GM19324 (cell line): ENCODE results near the gene CUTA.
"Not testable (repeated sequence)": the region's sequence is repeated elsewhere in the genome, so short reads cannot be mapped to it uniquely, and the experiment has no call there.

Experiments
- ATAC-seq: cut with Tn5 transposase; IDR thresholded peaks from one replicate; pipeline ENCODE4 v1.9.1; 2021; ENCODE audit warnings: mild to moderate bottlenecking, moderate library complexity; ENCODE audit not compliant: unreplicated experiment, low FRiP score

The CUTA gene

GRCh38 chr6:33407132-33407718 lies 10.7 kb downstream of the CUTA start:
- ATAC-seq: no peak

DNA sequence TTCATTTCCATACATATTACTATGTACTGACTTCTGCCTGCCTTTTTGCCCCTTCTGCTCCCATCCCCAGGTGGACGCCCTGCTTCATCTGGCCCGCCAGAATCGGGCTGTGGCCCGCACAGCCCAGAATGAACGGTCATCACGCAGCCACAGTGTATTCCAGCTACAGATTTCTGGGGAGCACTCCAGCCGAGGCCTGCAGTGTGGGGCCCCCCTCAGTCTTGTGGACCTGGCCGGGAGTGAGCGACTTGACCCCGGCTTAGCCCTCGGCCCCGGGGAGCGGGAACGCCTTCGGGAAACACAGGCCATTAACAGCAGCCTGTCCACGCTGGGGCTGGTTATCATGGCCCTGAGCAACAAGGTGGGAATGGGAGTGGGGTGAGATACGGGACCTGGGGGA lies 11.8 kb downstream of the CUTA start:
- ATAC-seq: no peak

GRCh38 chr6:33405386-33405940 lies 12.4 kb downstream of the CUTA start:
- no peak for ATAC-seq

- ATAC-seq: no peak
Observed at GRCh38 chr6:33404884-33405283, 13.0 kb downstream of the CUTA start.

- ATAC-seq: not testable (repeated sequence)
Observed at GRCh38 chr6:33399881-33400280, 18.0 kb downstream of the CUTA start.

DNA sequence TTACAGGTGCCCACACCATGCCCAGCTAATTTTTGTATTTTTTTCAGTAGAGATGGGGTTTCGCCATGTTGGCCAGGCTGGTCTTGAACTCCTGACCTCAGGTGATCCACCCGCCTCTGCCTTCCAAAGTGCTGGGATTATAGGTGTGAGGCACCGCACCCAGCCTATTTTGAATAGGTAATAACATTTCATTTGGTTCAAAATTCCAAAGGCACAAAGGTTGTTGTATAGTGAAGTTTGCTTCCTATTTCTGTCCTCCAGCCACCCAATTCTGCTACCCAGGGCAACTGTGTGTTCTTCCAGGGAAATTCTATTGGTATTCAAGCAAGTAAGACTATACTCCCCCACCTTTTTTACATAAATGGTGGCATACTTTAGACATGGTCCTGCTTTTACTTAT lies 19.3 kb downstream of the CUTA start:
- ATAC-seq: not testable (repeated sequence)

DNA sequence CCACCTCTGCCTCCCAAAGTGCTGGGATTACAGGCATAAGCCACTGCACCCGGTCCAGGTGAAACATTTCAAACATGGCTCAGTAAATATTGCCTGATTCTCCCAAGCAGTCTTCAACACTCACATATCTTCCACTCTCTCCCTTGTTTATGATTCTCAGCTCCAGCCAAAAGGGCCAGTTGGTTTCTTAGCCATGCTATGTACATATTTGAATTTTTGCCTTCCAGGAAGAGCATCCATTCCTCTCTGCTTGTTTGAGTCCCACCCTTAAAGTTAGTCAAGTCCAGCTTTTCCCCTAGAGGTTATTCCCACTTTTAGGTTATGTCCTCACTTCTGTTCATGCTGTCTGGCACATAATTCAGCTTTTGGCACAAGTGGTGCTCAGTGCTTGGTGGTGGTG lies 20.4 kb downstream of the CUTA start:
- ATAC-seq: no peak

- no peak for ATAC-seq
Observed at GRCh38 chr6:33392979-33393378, 24.9 kb downstream of the CUTA start.

GRCh38 chr6:33392595-33392948 lies 25.3 kb downstream of the CUTA start:
- no peak for ATAC-seq

GRCh38 chr6:33391922-33392594 lies 25.8 kb downstream of the CUTA start:
- ATAC-seq: no peak

GRCh38 chr6:33391278-33391921 lies 26.5 kb downstream of the CUTA start, which contains the start of gene KIFC1:
KIFC1 (plus strand) TSS chr6:33391823; CDS start chr6:33391986, 163 bp downstream.
- peak; percentile 94 for ATAC-seq

GRCh38 chr6:33390767-33391277 lies 27.1 kb downstream of the CUTA start:
- ATAC-seq: peak; percentile 1

DNA sequence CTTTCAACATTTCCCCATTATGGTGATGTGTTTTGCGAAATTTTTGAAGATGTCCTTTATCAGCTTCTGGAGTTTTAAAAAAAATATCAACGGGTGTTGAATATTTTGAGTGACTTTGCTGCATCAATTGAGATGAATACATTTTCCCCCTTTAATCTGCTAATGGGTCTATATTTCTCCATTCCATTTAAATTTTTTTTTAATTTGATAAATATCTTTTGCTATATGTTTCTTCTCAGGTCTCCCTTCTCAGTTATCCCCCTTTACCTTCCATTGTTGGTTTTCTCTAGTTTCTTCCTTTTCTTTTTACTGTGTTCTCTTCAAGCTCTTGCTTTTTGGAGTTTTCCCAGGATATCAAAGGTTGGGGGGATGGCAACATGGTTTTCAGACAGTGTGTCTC lies 27.7 kb downstream of the CUTA start:
- ATAC-seq: no peak

- no peak for ATAC-seq
Observed at GRCh38 chr6:33384581-33385020, 33.3 kb downstream of the CUTA start.

- ATAC-seq: no peak
Observed at GRCh38 chr6:33383427-33384185, 34.3 kb downstream of the CUTA start.

DNA sequence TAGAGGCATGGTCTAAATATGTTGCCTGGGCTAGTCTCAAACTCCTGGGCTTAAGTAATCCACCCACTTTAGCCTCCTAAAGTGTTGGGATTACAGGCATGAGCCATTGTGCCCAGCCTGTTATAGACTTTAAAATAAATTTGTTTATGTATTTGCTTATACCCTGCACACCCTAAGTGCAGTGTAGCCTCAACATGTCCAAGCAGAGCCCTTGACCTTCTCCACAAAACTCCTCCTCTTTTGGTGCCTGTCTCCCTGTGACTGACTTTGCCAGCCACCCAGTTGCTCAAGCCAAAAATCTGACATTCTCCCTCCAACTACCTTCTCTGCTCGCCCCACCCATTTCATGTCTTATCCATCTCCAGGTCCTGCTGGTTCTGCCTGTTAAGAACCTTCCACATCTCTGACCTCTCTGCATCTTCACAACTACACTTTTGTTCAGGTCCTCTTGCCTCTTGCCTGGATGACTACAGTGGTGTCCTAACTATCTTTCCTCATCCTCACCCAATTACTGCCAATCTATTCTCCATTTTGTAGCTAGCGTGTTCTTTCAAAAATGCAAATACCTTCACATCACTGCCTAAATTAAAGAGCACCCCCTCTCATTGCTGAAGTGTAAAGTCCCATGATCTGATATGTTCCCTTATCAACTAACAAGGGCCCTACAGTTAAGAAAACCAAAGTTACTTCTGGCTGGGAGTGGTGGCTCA lies 37.5 kb downstream of the CUTA start:
- ATAC-seq: no peak

DNA sequence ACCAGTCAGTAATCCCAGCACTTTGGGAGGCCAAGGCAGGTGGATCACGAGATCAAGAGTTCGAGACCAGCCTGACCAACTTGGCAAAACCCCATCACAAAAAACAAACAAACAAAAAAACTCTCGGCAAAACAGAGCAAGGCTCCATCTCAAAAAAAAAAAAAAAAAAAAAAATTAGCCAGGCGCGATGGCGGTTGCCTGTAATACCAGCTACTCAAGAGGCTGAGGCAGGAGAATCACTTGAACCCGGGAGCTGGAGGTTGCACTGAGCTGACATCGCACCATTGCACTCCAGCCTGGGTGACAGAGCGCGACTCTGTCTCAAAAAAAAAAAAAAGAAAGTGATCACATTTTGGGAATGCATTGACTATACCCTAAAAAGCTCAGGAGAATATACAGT lies 38.7 kb downstream of the CUTA start:
- ATAC-seq: not testable (repeated sequence)

- ATAC-seq: no peak
Observed at GRCh38 chr6:33377171-33377570, 40.7 kb downstream of the CUTA start.

DNA sequence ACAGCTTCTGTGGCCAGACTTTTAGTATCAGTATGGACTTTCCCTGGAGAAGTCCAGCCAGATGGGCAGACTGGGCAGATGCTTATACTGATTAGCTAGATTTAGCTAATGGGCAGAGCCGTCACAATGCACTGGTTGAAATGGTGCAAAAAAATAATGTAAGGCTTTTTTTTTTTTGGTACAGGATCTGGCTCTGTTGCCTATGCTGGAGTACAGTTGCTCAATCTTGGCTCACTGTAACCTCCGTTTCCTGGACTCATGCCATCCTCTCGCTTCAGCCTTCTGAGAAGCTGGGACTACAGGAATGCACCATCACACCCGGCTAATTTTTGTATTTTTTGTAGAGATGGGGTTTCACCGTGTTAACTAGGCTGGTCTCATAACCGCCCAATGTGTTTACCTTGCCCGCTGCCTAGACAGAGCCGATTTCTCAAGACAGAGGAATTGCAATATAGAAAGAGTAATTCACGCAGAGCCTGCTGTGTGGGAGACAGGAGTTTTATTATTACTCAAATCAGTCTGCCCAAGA lies 42.7 kb downstream of the CUTA start:
- no peak for ATAC-seq
